GM19240 (cell line): ENCODE measurements around the gene COX7B.
"Not testable (repeated sequence)": the region's sequence is repeated elsewhere in the genome, so short reads cannot be mapped to it uniquely, and the experiment has no call there.

Experiments used
- DNase-seq: peaks from one replicate; pipeline ENCODE4 v3.0.0; 2011; ENCODE audit warnings: low spot score; ENCODE audit not compliant: insufficient read length

COX7B gene

GRCh38 chrX:77945031-77945430 lies 45.8 kb downstream of the COX7B start:
- DNase-seq = not testable (repeated sequence)

GRCh38 chrX:77945910-77946545 lies 46.8 kb downstream of the COX7B start:
- DNase-seq = no peak

DNA sequence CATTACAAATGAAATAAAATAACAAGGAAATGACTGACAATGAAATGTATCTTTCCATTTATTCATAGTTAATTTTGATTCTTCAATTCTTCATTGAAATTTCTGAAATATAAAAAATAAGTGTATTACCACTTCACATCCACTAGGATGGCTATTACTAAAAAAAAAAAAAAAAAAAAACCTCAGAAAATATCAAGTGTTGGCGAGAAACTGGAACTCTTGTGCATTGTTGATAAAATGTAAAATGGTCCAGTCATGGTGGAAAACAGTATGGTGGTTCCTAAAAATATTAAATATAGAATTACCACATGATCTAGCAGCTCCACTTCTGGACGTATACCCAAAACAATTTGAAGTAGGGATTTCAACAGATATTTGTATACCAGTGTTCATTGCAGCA lies 47.3 kb downstream of the COX7B start:
- DNase-seq = no peak

- DNase-seq = no peak
Observed at GRCh38 chrX:77949840-77950239, 50.6 kb downstream of the COX7B start.

- DNase-seq = no peak
Observed at GRCh38 chrX:77952173-77952572, 52.9 kb downstream of the COX7B start.

- no peak for DNase-seq
Observed at GRCh38 chrX:77953302-77953701, 54.0 kb downstream of the COX7B start.

- DNase-seq = no peak
Observed at GRCh38 chrX:77953708-77954107, 54.4 kb downstream of the COX7B start.
